ENCODE measurements around the gene CCDC73. TPM values are rescaled to one million over a fixed set of nuclear protein-coding genes. Genes with fewer than 3 reads are reported as not detected.

The CCDC73 gene
- total RNA-seq = 0.11 and 0.14 TPM in 2 replicates

DNA sequence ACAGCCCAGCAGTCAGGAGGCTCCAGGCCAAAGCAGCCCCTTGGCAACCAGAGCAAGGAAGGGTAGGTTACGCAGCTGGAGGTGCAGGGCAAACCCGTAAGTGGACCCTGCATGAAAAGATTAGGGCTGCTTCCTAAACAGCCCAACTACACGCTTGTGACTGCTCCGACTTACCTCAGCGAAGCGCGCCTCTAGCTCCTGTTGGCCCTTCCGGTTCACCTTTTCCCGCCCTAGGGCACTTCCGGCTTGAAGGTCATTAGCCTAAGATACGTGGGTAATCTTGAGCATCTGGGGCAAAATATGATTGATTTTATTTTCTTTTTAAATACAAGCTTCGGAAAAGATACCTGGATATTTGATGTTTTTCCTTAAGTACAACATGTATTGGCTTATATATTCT lies at the start of gene CCDC73:
TSS of gene CCDC73 (minus strand) at position 224 of the 400 bp plus-strand sequence. CDS start 34,419 bp downstream, outside the sequence.
- intact Hi-C loops (cut with micrococcal nuclease) = loop anchor here (5.0 to 10.0 kb wide), 2 partner anchors 80 to 357 kb away; partner anchors contain the start of gene WT1
- no peak for DNase-seq (ENCODE audit: low spot score)
- Mint-ChIP-seq H3K36me3 (ENCODE audit: low read depth) (no peaks in the 10 kb centered on the region), H3K4me1 (ENCODE audit: low read depth) (peaks cover 3% of the 10 kb centered on the region), H3K27ac (no peak within 1 kb of the TSS), H3K27me3 (ENCODE audit: low read depth) (peaks cover 19% of the 10 kb centered on the region), H3K4me3 (ENCODE audit: low read depth) (no peak within 1 kb of the TSS), H3K9me3 (no peaks in the 10 kb centered on the region)

DNA sequence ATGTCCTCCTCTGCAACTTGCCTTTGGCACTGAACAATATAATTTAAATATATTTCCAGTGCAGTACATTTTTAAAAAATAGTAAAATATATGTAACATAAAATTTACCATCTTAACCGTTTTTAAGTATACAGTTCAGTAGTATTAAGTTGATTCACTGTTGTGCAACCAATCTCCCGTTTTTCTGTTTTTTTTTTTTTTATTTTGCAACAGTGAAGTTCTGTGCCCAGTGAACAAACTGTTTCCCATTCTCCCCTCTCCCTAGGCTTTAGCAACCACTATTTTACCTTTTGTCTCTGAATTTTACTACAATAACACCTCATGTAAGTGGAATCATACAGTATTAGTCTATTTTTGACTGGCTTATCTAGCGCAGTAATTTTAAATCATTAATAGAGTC lies 49.1 kb upstream of the CCDC73 start:
- Mint-ChIP-seq H3K4me1 (ENCODE audit: low read depth) (no peaks in the 10 kb centered on the region), H3K36me3 (ENCODE audit: low read depth) (no peaks in the 10 kb centered on the region), H3K27ac (no peak overlapping the region), H3K4me3 (ENCODE audit: low read depth) (no peak overlapping the region), H3K9me3 (no peaks in the 10 kb centered on the region), H3K27me3 (ENCODE audit: low read depth) (peaks cover 5% of the 10 kb centered on the region)
- no peak for DNase-seq (ENCODE audit: low spot score)
- intact Hi-C loops (cut with micrococcal nuclease) = loop anchor here (5.0 kb wide), 1 partner anchor 36 kb away; no protein-coding TSS in a partner anchor

DNA sequence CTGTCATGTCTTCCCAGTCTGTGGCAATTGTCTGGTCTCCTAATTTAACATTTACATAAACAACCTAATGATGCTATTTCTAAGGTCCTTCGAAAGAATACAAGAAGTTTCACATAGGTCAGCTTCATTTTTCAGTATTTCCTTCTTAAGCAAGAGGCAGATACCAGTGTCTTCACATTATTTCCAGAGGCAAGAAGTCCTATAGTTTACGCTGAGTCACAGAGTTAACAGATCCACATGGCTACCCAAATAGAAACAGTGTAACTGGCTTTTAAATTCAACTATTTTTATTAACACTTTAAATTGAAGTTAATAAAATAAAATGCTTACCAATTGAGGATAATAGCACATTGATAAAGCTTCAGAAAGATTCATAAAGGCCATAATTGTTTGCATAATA lies 46.1 kb upstream of the CCDC73 start:
- no peaks in the 10 kb centered on the region for H3K4me1 Mint-ChIP-seq (ENCODE audit: low read depth)
- intact Hi-C loops (cut with micrococcal nuclease) = loop anchor here (5.0 kb wide), 1 partner anchor 33 kb away; no protein-coding TSS in a partner anchor
- no peak overlapping the region for H3K27ac Mint-ChIP-seq
- H3K27me3 Mint-ChIP-seq (ENCODE audit: low read depth) = peaks cover 5% of the 10 kb centered on the region
- H3K36me3 Mint-ChIP-seq (ENCODE audit: low read depth) = no peaks in the 10 kb centered on the region
- no peak for DNase-seq (ENCODE audit: low spot score)
- H3K4me3 Mint-ChIP-seq (ENCODE audit: low read depth) = no peak overlapping the region
- no peaks in the 10 kb centered on the region for H3K9me3 Mint-ChIP-seq

DNA sequence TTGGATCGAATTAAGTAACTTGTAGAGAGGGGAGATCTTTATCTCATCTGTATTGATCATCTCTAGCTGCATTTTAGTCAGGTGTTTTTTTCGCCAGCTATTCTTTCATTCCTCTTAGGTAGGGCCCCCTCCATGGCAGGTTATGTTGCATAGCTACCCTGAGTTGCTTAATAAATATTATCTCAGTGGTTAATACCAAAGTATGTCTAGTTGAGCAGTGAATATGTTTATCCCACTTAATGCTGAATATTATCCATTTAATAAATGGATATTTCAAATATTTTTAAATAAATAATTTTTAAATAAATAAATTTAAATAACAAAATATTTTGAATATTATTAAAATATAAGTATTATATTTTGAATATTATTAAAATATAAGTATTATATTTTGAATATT lies 44.8 kb upstream of the CCDC73 start:
- Mint-ChIP-seq H3K4me1 (ENCODE audit: low read depth) (no peaks in the 10 kb centered on the region), H3K27ac (no peak overlapping the region), H3K9me3 (no peaks in the 10 kb centered on the region), H3K36me3 (ENCODE audit: low read depth) (no peaks in the 10 kb centered on the region), H3K4me3 (ENCODE audit: low read depth) (no peak overlapping the region), H3K27me3 (ENCODE audit: low read depth) (peaks cover 5% of the 10 kb centered on the region)
- intact Hi-C loops (cut with micrococcal nuclease) = no loop called here
- DNase-seq (ENCODE audit: low spot score) = no peak

DNA sequence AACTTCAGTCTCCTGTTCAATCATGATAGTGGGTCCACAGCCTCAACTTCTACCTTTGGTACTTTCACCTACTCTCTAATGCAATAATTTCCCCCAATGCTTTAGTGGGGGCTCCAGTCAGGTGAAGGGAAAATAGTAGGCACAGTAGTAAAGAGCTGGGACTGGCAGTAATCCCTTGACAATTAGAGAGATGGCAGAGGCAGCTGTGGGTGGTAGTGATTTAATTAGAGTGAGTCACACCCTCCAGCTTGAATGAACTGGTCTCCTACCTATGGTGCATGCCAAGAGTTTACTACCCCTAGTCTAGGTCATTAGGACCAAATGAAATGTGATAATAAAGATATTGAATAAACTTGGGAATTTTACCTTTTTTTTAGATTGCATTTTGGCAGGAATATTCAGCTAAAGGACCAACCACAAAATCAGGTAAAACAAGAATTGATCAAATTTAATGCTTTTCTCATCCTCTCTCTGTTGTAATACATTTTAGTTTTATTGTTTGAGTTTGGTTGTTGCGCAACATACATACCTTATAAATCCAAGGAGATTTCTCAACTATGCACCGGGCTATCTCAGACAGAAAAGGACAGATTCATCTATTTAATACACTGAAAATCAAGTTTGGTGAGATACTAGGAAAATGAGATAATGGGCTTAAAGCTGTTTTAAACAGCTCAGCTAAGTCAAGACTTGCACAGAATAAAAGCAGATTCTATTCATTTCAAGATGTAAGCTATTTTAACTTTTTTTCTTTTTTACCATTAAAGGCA lies 44.2 kb upstream of the CCDC73 start:
- Mint-ChIP-seq H3K27me3 (ENCODE audit: low read depth) (peaks cover 6% of the 10 kb centered on the region), H3K9me3 (no peaks in the 10 kb centered on the region), H3K4me3 (ENCODE audit: low read depth) (no peak overlapping the region), H3K36me3 (ENCODE audit: low read depth) (no peaks in the 10 kb centered on the region), H3K4me1 (ENCODE audit: low read depth) (no peaks in the 10 kb centered on the region), H3K27ac (no peak overlapping the region)
- no peak for DNase-seq (ENCODE audit: low spot score)
- intact Hi-C loops (cut with micrococcal nuclease) = loop anchor here (1.0 kb wide), 1 partner anchor 8 kb away; no protein-coding TSS in a partner anchor

DNA sequence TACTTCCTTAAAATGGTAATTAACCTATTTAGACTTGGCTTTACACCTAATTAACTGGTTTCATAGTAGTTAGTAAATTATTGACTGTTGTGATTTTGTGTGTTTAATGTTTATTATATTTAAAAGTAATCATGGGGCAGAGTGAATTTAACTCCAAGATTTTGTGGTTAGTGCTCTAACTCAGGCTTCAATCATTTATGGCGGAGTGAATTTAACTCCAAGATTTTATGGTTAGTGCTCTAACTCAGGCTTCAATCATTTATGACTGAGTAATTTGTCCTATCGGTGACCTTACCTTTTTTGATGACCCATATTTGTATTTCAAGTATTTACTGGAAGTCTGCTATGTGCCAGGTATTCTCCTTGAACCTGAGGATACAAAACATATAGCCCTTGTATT lies 42.5 kb upstream of the CCDC73 start:
- Mint-ChIP-seq H3K9me3 (no peaks in the 10 kb centered on the region), H3K4me3 (ENCODE audit: low read depth) (no peak overlapping the region), H3K4me1 (ENCODE audit: low read depth) (no peaks in the 10 kb centered on the region), H3K27ac (no peak overlapping the region), H3K27me3 (ENCODE audit: low read depth) (peaks cover 11% of the 10 kb centered on the region), H3K36me3 (ENCODE audit: low read depth) (no peaks in the 10 kb centered on the region)
- intact Hi-C loops (cut with micrococcal nuclease) = no loop called here
- no peak for DNase-seq (ENCODE audit: low spot score)

DNA sequence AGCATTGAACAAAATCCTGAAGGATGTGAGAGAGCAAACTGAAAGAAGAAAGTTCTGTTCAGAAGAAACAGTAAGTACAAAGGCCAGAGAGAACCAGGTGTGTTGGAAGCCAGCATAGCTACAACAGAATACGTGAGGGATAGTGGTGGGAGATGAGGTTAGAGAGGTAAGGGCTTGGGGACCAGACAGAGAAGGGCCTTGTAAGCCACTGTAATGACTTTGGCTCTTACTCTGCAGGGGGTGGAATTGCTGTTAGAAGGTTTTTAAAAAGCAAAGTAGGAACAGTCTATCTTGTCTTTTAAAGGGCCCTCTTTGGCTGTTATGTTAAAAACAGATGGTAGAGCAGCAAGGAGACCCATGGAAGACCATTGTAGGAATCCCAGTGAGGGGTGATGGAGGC lies 39.5 kb upstream of the CCDC73 start:
- intact Hi-C loops (cut with micrococcal nuclease) = no loop called here
- Mint-ChIP-seq H3K9me3 (no peaks in the 10 kb centered on the region), H3K4me3 (ENCODE audit: low read depth) (no peak overlapping the region), H3K27me3 (ENCODE audit: low read depth) (peaks cover 23% of the 10 kb centered on the region), H3K4me1 (ENCODE audit: low read depth) (peaks cover 11% of the 10 kb centered on the region), H3K27ac (no peak overlapping the region), H3K36me3 (ENCODE audit: low read depth) (no peaks in the 10 kb centered on the region)
- no peak for DNase-seq (ENCODE audit: low spot score)

DNA sequence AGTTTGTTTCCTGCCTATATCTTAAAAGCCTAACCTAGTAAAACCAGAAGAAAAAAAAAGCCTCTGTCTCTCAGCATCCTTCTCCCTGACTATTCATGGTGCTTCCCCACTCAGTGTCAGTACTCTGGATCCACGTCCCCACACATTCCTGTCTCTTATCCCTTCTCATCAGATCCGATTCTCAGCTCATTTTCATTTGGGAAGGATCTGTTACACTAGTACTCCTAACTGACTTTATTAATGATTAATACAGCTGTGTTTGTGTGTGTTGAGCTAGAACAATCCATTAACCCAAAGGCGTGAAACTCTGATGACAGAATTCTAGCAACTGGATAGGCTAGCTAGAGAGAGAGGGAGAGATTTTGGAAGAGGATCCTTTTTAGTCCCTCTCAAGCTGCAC lies 36.8 kb upstream of the CCDC73 start:
- H3K36me3 Mint-ChIP-seq (ENCODE audit: low read depth) = no peaks in the 10 kb centered on the region
- no peaks in the 10 kb centered on the region for H3K9me3 Mint-ChIP-seq
- no peak overlapping the region for H3K4me3 Mint-ChIP-seq (ENCODE audit: low read depth)
- intact Hi-C loops (cut with micrococcal nuclease) = no loop called here
- no peak for DNase-seq (ENCODE audit: low spot score)
- peaks cover 13% of the 10 kb centered on the region for H3K4me1 Mint-ChIP-seq (ENCODE audit: low read depth)
- peaks cover 25% of the 10 kb centered on the region for H3K27me3 Mint-ChIP-seq (ENCODE audit: low read depth)
- H3K27ac Mint-ChIP-seq = no peak overlapping the region

DNA sequence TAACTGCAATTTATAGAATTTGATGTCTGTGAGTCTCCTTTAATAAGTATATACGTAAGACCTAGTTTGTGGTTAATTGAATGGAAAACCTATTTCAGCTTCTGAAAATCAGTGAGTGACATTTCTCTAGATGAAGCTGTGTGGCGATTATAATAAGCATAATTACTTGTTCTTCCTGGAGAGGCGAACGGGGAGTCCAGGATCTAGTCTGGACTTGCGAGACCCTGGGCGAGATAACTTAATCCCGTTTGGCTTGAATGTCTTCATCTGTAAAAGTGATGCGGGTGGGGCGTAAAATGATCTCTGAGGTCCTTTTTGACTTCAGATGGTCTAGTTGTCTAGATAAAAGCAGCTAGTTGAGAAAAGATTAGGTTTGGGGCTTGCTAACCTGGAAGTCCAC lies 36.3 kb upstream of the CCDC73 start:
- Mint-ChIP-seq H3K27ac (no peak overlapping the region), H3K9me3 (no peaks in the 10 kb centered on the region), H3K4me3 (ENCODE audit: low read depth) (peak overlapping the region; percentile 70), H3K36me3 (ENCODE audit: low read depth) (no peaks in the 10 kb centered on the region), H3K27me3 (ENCODE audit: low read depth) (peaks cover 25% of the 10 kb centered on the region), H3K4me1 (ENCODE audit: low read depth) (peaks cover 13% of the 10 kb centered on the region)
- no peak for DNase-seq (ENCODE audit: low spot score)
- intact Hi-C loops (cut with micrococcal nuclease) = loop anchor here (1.0 kb wide), 1 partner anchor 8 kb away; no protein-coding TSS in a partner anchor

DNA sequence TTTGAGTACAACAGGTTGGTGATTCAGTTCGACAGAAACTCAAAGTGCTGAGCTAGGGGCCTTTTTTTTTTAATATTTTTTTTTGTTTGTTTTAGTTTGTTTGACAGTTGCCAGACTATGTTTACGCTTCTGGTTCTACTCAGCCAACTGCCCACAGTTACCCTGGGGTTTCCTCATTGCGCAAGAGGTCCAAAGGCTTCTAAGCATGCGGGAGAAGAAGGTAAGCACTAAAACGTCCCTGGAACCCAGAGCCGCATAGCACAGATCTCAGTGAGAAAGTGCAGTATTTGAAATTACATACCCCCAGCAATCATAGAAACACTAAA lies 35.9 kb upstream of the CCDC73 start:
- no peak for DNase-seq (ENCODE audit: low spot score)
- peak overlapping the region; percentile 38 for H3K27ac Mint-ChIP-seq
- H3K36me3 Mint-ChIP-seq (ENCODE audit: low read depth) = no peaks in the 10 kb centered on the region
- peaks cover 25% of the 10 kb centered on the region for H3K27me3 Mint-ChIP-seq (ENCODE audit: low read depth)
- peaks cover 13% of the 10 kb centered on the region for H3K4me1 Mint-ChIP-seq (ENCODE audit: low read depth)
- peak overlapping the region; percentile 70 for H3K4me3 Mint-ChIP-seq (ENCODE audit: low read depth)
- no peaks in the 10 kb centered on the region for H3K9me3 Mint-ChIP-seq
- intact Hi-C loops (cut with micrococcal nuclease) = loop anchor here (1.0 kb wide), 1 partner anchor 8 kb away; no protein-coding TSS in a partner anchor

DNA sequence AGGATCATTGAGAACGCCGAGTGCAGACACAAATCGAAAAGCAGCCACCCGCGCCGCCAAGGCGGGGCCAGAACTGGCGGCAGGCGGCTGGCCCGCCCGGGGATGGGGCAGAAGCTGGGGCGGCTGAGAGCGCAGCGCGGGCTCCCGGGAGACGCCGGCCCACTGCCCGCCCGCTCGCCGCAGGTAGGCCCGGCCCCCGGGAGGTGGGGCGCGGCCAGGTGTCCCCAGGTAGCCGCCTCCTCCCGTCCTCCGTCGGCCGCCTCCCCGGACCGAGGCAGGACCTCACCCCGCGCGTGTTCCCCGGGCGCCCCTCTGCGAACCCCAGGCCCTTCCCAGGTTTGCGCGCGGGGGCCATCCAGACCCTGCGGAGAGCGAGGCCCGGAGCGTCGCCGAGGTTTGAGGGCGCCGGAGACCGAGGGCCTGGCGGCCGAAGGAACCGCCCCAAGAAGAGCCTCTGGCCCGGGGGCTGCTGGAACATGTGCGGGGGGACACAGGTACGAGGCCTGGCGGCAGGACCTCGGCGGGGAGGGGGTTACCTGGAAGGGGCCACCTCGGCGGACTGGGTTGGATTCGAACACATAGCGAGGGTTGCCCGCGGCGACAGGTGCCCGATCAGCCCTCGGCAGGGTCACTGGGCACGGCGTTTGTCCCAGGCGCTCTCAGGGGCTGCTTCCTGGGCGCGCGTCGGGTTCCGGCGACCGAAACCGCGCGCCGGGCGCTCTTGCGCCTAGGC lies 35.4 kb upstream of the CCDC73 start, which contains the start of gene PRRG4:
TSS of gene PRRG4 (plus strand) at position 248 of the 733 bp plus-strand sequence. CDS start 603 bp downstream, outside the sequence.
- Mint-ChIP-seq H3K4me3 (ENCODE audit: low read depth) (peak within 1 kb of the TSS; percentile 90), H3K36me3 (ENCODE audit: low read depth) (no peaks in the 10 kb centered on the region), H3K4me1 (ENCODE audit: low read depth) (peaks cover 13% of the 10 kb centered on the region), H3K9me3 (no peaks in the 10 kb centered on the region), H3K27ac (peak within 1 kb of the TSS; percentile 87), H3K27me3 (ENCODE audit: low read depth) (peaks cover 25% of the 10 kb centered on the region)
- peak; percentile 56 for DNase-seq (ENCODE audit: low spot score)
- intact Hi-C loops (cut with micrococcal nuclease) = loop anchor here (1.0 to 5.0 kb wide), 4 partner anchors 8 to 892 kb away; partner anchors contain the start of gene QSER1

DNA sequence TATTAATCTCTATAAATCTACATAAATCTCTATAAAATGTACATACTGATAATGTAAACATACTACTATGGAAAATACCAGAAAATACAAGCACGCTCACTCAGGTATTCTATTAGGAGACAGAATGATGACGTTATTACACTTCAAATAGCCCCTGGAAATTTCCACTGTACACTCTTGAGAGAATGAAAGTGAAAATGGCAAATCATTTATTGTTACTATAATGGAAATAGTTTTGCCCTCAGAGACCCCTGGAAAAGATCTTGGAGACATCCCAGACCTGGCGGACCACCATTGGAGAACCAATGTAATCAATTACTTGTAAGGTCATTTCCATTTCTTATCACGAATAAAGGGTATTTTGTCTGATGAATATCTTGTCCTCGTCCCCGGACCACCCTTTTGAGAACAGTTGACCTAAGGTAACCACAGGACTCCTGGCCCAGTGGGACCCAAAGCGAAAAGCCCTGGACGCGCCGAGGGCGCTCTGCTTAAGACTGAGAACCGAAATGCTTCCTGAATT lies 34.8 kb upstream of the CCDC73 start:
- intact Hi-C loops (cut with micrococcal nuclease) = loop anchor here (1.0 to 5.0 kb wide), 3 partner anchors 8 to 893 kb away; partner anchors contain the start of gene QSER1
- Mint-ChIP-seq H3K36me3 (ENCODE audit: low read depth) (no peaks in the 10 kb centered on the region), H3K9me3 (no peaks in the 10 kb centered on the region), H3K27ac (peak overlapping the region; percentile 87), H3K4me1 (ENCODE audit: low read depth) (peaks cover 13% of the 10 kb centered on the region), H3K4me3 (ENCODE audit: low read depth) (peak overlapping the region; percentile 90), H3K27me3 (ENCODE audit: low read depth) (peaks cover 25% of the 10 kb centered on the region)
- DNase-seq (ENCODE audit: low spot score) = no peak
